HG03442 (cell line): ENCODE results near the gene PCDHB15.
"Not testable (repeated sequence)": the region's sequence is repeated elsewhere in the genome, so short reads cannot be mapped to it uniquely, and the experiment has no call there.

Experiments used
- ATAC-seq: cut with Tn5 transposase; IDR thresholded peaks from one replicate; pipeline ENCODE4 v1.9.1; 2021; ENCODE audit warnings: mild to moderate bottlenecking, moderate library complexity; ENCODE audit not compliant: unreplicated experiment

PCDHB15 gene

DNA sequence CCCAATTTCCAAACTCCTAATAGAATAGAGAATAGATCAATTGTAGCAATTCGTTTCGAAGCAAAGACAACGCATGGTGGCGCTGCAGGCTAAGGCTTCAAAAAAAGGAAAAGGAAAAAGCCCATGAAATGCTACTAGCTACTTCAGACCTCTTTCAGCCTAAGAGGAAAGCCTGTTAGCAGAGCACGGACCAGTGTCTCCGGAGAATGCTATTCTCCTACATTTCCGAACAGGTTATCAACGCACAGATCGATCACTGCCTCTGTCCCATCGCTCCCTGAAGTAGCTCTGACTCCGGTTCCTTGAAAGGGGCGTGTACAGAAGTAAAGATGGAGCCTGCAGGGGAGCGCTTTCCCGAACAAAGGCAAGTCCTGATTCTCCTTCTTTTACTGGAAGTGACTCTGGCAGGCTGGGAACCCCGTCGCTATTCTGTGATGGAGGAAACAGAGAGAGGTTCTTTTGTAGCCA is at the start of gene PCDHB15:
PCDHB15 (plus strand) TSS at position 146 of the 468 bp plus-strand sequence; CDS start at position 330, 184 bp downstream.
- no peak for ATAC-seq

GRCh38 chr5:141196363-141196762 is 48.8 kb upstream of the PCDHB15 start:
- ATAC-seq: no peak

GRCh38 chr5:141199359-141200235 is 45.6 kb upstream of the PCDHB15 start, which contains the start of gene PCDHB11:
Gene PCDHB11, plus strand, starts transcription at chr5:141199627. Its CDS starts 148 bp downstream, at chr5:141199775.
- ATAC-seq: no peak

GRCh38 chr5:141201126-141201525 is 44.1 kb upstream of the PCDHB15 start:
- not testable (repeated sequence) for ATAC-seq

DNA sequence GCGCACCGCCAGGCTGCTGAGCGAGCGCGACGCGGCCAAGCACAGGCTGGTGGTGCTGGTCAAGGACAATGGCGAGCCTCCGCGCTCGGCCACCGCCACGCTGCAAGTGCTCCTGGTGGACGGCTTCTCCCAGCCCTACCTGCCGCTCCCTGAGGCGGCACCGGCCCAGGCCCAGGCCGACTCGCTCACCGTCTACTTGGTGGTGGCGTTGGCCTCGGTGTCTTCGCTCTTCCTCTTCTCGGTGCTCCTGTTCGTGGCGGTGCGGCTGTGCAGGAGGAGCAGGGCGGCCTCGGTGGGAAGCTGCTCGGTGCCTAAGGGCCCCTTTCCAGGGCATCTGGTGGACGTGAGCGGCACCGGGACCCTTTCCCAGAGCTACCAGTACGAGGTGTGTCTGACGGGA is 43.5 kb upstream of the PCDHB15 start:
- ATAC-seq: not testable (repeated sequence)

GRCh38 chr5:141208478-141208877 is 36.7 kb upstream of the PCDHB15 start, which contains the start of gene PCDHB12:
Gene PCDHB12, plus strand, starts transcription at chr5:141208719. Its CDS starts 189 bp downstream, at chr5:141208908.
- no peak for ATAC-seq

DNA sequence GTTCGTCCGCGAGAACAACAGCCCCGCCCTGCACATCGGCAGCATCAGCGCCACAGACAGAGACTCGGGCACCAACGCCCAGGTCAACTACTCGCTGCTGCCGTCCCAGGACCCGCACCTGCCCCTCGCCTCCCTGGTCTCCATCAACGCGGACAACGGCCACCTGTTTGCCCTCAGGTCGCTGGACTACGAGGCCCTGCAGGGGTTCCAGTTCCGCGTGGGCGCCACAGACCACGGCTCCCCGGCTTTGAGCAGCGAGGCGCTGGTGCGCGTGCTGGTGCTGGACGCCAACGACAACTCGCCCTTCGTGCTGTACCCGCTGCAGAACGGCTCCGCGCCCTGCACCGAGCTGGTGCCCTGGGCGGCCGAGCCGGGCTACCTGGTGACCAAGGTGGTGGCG is 34.9 kb upstream of the PCDHB15 start:
- ATAC-seq: not testable (repeated sequence)

DNA sequence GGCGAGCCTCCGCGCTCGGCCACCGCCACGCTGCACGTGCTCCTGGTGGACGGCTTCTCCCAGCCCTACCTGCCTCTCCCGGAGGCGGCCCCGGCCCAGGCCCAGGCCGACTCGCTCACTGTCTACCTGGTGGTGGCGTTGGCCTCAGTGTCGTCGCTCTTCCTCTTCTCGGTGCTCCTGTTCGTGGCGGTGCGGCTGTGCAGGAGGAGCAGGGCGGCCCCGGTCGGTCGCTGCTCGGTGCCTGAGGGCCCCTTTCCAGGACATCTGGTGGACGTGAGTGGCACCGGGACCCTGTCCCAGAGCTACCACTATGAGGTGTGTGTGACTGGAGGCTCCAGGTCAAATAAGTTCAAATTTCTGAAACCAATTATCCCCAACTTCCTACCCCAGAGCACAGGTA is 34.3 kb upstream of the PCDHB15 start:
- not testable (repeated sequence) for ATAC-seq

DNA sequence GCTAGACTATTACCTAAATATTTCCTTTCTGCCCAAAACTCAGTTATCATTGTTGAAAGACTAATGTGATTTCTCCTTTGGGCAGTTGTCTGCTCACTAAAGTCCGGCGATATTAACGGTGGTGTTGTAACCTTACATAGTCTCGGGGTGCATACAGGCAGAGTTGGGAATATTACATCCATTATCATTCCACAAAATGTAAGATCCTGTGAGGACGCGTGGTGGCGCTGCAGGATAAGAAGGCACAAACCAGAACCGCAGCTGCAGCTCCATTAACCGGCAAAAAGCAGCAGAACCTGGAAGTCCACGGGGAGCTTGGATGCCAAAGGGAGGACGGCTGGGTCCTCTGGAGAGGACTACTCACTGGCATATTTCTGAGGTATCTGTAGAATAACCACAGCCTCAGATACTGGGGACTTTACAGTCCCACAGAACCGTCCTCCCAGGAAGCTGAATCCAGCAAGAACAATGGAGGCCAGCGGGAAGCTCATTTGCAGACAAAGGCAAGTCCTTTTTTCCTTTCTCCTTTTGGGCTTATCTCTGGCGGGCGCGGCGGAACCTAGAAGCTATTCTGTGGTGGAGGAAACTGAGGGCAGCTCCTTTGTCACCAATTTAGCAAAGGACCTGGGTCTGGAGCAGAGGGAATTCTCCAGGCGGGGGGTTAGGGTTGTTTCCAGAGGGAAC is 31.4 kb upstream of the PCDHB15 start, which contains the start of gene PCDHB13:
PCDHB13 (plus strand) TSS at position 264 of the 684 bp plus-strand sequence; CDS start at position 469, 205 bp downstream.
- ATAC-seq: not testable (repeated sequence)

GRCh38 chr5:141214583-141214982 is 30.6 kb upstream of the PCDHB15 start:
- ATAC-seq: not testable (repeated sequence)

- not testable (repeated sequence) for ATAC-seq
Observed at GRCh38 chr5:141215504-141215903, 29.7 kb upstream of the PCDHB15 start.

GRCh38 chr5:141216035-141216434 is 29.2 kb upstream of the PCDHB15 start:
- ATAC-seq: not testable (repeated sequence)

- no peak for ATAC-seq
Observed at GRCh38 chr5:141223112-141223783, 21.9 kb upstream of the PCDHB15 start, which contains the start of gene PCDHB14. Gene PCDHB14, plus strand, starts transcription at chr5:141223343. Its CDS starts 163 bp downstream, at chr5:141223506.

DNA sequence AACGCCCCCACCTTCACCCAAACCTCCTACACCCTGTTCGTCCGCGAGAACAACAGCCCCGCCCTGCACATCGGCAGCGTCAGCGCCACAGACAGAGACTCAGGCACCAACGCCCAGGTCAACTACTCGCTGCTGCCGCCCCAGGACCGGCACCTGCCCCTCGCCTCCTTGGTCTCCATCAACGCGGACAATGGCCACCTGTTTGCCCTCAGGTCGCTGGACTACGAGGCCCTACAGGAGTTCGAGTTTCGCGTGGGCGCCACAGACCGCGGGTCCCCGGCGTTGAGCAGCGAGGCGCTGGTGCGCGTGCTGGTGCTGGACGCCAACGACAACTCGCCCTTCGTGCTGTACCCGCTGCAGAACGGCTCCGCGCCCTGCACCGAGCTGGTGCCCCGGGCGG is 20.4 kb upstream of the PCDHB15 start:
- ATAC-seq: not testable (repeated sequence)

DNA sequence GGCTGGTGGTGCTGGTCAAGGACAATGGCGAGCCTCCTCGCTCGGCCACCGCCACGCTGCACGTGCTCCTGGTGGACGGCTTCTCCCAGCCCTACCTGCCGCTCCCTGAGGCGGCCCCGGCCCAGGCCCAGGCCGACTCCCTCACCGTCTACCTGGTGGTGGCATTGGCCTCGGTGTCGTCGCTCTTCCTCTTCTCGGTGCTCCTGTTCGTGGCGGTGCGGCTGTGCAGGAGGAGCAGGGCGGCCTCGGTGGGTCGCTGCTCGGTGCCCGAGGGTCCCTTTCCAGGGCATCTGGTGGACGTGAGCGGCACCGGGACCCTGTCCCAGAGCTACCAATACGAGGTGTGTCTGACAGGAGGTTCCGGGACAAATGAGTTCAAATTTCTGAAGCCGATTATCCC is 19.8 kb upstream of the PCDHB15 start:
- ATAC-seq: not testable (repeated sequence)

DNA sequence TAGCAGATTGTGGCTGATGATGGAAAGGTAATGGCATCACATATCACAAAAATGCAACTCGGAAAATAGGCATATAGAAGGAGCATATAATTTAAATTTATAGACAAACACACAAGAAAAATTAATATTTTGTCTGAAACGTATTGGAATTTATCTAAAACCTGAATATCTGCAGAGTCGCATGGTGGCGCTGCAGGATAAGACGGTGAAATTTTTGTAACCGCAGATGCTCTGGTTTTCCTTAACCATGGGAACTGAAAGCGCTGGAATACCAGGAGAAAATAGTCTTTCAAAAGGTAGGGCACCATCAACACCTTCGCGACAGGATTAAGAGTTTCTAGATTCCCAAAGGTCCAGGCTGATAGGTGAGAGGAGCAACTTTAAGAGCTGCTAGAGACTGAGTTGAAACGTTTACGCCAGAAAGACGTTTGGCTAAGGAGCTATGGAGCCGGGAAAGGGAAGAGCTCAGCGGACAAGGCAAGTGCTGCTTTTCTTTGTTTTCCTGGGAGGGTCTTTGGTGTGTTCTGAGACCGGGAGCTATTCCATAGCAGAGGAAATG is 11.0 kb upstream of the PCDHB15 start:
- ATAC-seq: no peak

- ATAC-seq: not testable (repeated sequence)
Observed at GRCh38 chr5:141235922-141236321, 9.3 kb upstream of the PCDHB15 start.

GRCh38 chr5:141236516-141237313 is 8.5 kb upstream of the PCDHB15 start:
- no peak for ATAC-seq

DNA sequence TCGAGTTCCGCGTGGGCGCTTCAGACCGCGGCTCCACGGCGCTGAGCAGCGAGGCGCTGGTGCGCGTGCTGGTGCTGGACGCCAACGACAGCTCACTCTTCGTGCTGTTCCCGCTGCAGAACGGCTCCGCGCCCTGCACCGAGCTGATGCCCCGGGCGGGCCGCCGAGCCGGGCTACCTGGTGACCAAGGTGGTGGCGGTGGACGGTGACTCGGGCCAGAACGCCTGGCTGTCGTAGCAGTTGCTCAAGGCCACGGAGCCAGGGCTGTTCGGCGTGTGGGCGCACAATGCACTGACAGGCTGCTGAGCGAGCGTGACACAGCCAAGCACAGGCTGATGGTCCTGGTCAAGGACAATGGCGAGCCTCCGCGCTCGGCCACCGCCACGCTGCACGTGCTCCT is 3.7 kb upstream of the PCDHB15 start:
- no peak for ATAC-seq
